SK-N-SH treated with all-trans-retinoic acid at 6 μM for 48 hours (cell line): ENCODE measurements around the gene ADCY5.

ENCODE experiments used
- ATAC-seq: fragments of 200-7000 bp; cut with Tn5 transposase; 3 replicates; pipeline ENCODE4 v1.9.1; 2020; ENCODE audit warnings: mild to moderate bottlenecking, moderate library complexity
- ARNTL ChIP-seq: fragments of 450-650 bp; formaldehyde crosslinking; IDR thresholded peaks from 2 replicates; pipeline ENCODE4 v1.5.0; 2020; ENCODE audit warnings: low read depth, mild to moderate bottlenecking, moderate library complexity, borderline replicate concordance
- BACH2 ChIP-seq: fragments of 250-450 bp; sonication (Bioruptor Pico); IDR thresholded peaks from 2 replicates; pipeline ENCODE4 v1.9.0; 2021; ENCODE audit warnings: mild to moderate bottlenecking, borderline replicate concordance
- CSDC2 ChIP-seq: fragments of 250-450 bp; sonication (Bioruptor Pico); IDR thresholded peaks from 2 replicates; pipeline ENCODE4 v1.5.0; 2020; ENCODE audit warnings: mild to moderate bottlenecking, moderate library complexity
- CSRNP3 ChIP-seq: fragments of 250-450 bp; sonication (Bioruptor Pico); IDR thresholded peaks from 2 replicates; pipeline ENCODE4 v1.5.1; 2021; ENCODE audit warnings: mild to moderate bottlenecking, moderate library complexity
- ESRRG ChIP-seq: fragments of 250-450 bp; sonication (Bioruptor Pico); IDR thresholded peaks from 2 replicates; pipeline ENCODE4 v1.6.1; 2021; ENCODE audit warnings: mild to moderate bottlenecking
- GLIS3 ChIP-seq: fragments of 250-450 bp; sonication (Bioruptor Pico); IDR thresholded peaks from 2 replicates; pipeline ENCODE4 v1.5.0; 2020; ENCODE audit warnings: mild to moderate bottlenecking, moderate library complexity
- ISL1 ChIP-seq: fragments of 250-450 bp; sonication (Bioruptor Pico); IDR thresholded peaks from 2 replicates; pipeline ENCODE4 v2.1.2; 2022; ENCODE audit warnings: mild to moderate bottlenecking, moderate library complexity
- OSR1 ChIP-seq: fragments of 250-450 bp; sonication (Bioruptor Pico); IDR thresholded peaks from 2 replicates; pipeline ENCODE4 v1.8.0; 2022; ENCODE audit warnings: moderate library complexity, mild to moderate bottlenecking, inconsistent platforms
- PATZ1 ChIP-seq: fragments of 250-450 bp; sonication (Bioruptor Pico); IDR thresholded peaks from 2 replicates; pipeline ENCODE4 v1.8.0; 2020; ENCODE audit warnings: mild to moderate bottlenecking, moderate library complexity, borderline replicate concordance
- PPARA ChIP-seq: fragments of 250-450 bp; sonication (Bioruptor Pico); IDR thresholded peaks from 2 replicates; pipeline ENCODE4 v1.5.0; 2020; ENCODE audit warnings: mild to moderate bottlenecking, borderline replicate concordance
- SNAI2 ChIP-seq: fragments of 250-450 bp; sonication (Bioruptor Pico); IDR thresholded peaks from 2 replicates; pipeline ENCODE4 v1.5.0; 2020; ENCODE audit warnings: mild to moderate bottlenecking, moderate library complexity
- TCF4 ChIP-seq: fragments of 250-450 bp; sonication (Bioruptor Pico); IDR thresholded peaks from 2 replicates; pipeline ENCODE4 v1.8.0; 2021; ENCODE audit warnings: mild to moderate bottlenecking, moderate library complexity, borderline replicate concordance
- TOX ChIP-seq: fragments of 250-450 bp; sonication (Bioruptor Pico); IDR thresholded peaks from 2 replicates; pipeline ENCODE4 v1.8.0; 2021; ENCODE audit warnings: mild to moderate bottlenecking, moderate library complexity, borderline replicate concordance
- ZC3H10 ChIP-seq: fragments of 250-450 bp; sonication (Bioruptor Pico); IDR thresholded peaks from 2 replicates; pipeline ENCODE4 v1.5.1; 2021; ENCODE audit warnings: mild to moderate bottlenecking, moderate library complexity
- ZFP30 ChIP-seq: fragments of 450-650 bp; formaldehyde crosslinking; IDR thresholded peaks from 2 replicates; pipeline ENCODE4 v1.5.0; 2022; ENCODE audit warnings: mild to moderate bottlenecking, moderate library complexity
- ZNF565 ChIP-seq: fragments of 450-650 bp; formaldehyde crosslinking; conservative IDR thresholded peaks from 2 replicates; pipeline ENCODE4 v1.5.0; 2020; ENCODE audit warnings: low read depth, mild to moderate bottlenecking, moderate library complexity
- ZNF70 ChIP-seq: fragments of 450-650 bp; formaldehyde crosslinking; IDR thresholded peaks from 2 replicates; pipeline ENCODE4 v1.5.0; 2020; ENCODE audit warnings: mild to moderate bottlenecking, moderate library complexity
- ZNF8 ChIP-seq: fragments of 450-650 bp; formaldehyde crosslinking; IDR thresholded peaks from 2 replicates; pipeline ENCODE4 v1.5.0; 2020; ENCODE audit warnings: mild to moderate bottlenecking, moderate library complexity
- TF ChIP-seq, protein P1 (sequence below): fragments of 250-450 bp; sonication (Bioruptor Pico); IDR thresholded peaks from 2 replicates; pipeline ENCODE4 v1.5.1; 2020; ENCODE audit warnings: low read depth, mild to moderate bottlenecking, moderate library complexity
- TF ChIP-seq, protein P2 (sequence below): fragments of 250-450 bp; sonication (Bioruptor Pico); IDR thresholded peaks from 2 replicates; pipeline ENCODE4 v1.8.0; 2021; ENCODE audit warnings: low read depth, mild to moderate bottlenecking, moderate library complexity, borderline replicate concordance
- TF ChIP-seq, protein P3 (sequence below): fragments of 250-450 bp; sonication (Bioruptor Pico); IDR thresholded peaks from 2 replicates; pipeline ENCODE4 v1.5.0; 2020; ENCODE audit warnings: mild to moderate bottlenecking, moderate library complexity

ADCY5 gene

DNA sequence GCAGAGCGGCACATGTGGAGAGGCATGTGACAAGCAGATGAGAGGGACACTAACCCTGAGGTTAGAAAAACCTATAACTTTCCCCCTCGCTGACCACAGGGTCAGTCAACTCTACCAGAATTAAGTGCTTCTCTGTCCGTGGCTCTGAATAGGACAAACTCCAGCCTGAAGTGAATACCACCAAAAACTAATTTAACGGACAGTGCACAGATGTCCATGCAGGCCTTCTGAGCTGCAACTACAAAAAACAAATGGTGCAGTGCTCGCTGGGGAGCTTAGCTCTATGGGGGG, 59.3 kb downstream of the ADCY5 start (continued):
- TF ChIP-seq BACH2 (CRISPR knock-in tag) (no peak), ARNTL (CRISPR knock-in tag) (no peak), GLIS3 (CRISPR knock-in tag) (no peak), SNAI2 (no peak), CSDC2 (CRISPR knock-in tag) (no peak), CSRNP3 (CRISPR knock-in tag) (no peak)

GRCh38 chr3:123388811-123389627, 59.9 kb downstream of the ADCY5 start:
- no peak for ATAC-seq
- no peak for TF ChIP-seq CSRNP3 (CRISPR knock-in tag)
- TF ChIP-seq, protein P1, sequence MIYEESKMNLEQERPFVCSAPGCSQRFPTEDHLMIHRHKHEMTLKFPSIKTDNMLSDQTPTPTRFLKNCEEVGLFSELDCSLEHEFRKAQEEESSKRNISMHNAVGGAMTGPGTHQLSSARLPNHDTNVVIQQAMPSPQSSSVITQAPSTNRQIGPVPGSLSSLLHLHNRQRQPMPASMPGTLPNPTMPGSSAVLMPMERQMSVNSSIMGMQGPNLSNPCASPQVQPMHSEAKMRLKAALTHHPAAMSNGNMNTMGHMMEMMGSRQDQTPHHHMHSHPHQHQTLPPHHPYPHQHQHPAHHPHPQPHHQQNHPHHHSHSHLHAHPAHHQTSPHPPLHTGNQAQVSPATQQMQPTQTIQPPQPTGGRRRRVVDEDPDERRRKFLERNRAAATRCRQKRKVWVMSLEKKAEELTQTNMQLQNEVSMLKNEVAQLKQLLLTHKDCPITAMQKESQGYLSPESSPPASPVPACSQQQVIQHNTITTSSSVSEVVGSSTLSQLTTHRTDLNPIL: no peak
- TF ChIP-seq, protein P2, sequence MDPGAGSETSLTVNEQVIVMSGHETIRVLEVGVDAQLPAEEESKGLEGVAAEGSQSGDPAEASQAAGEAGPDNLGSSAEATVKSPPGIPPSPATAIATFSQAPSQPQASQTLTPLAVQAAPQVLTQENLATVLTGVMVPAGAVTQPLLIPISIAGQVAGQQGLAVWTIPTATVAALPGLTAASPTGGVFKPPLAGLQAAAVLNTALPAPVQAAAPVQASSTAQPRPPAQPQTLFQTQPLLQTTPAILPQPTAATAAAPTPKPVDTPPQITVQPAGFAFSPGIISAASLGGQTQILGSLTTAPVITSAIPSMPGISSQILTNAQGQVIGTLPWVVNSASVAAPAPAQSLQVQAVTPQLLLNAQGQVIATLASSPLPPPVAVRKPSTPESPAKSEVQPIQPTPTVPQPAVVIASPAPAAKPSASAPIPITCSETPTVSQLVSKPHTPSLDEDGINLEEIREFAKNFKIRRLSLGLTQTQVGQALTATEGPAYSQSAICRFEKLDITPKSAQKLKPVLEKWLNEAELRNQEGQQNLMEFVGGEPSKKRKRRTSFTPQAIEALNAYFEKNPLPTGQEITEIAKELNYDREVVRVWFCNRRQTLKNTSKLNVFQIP (CRISPR knock-in tag): no peak
- TF ChIP-seq ZC3H10 (CRISPR knock-in tag): no peak
- TF ChIP-seq GLIS3 (CRISPR knock-in tag): no peak
- TF ChIP-seq TCF4: no peak
- TF ChIP-seq ZFP30 (CRISPR knock-in tag): no peak
- TF ChIP-seq ZNF70 (CRISPR knock-in tag): no peak
- no peak for TF ChIP-seq ZNF565
- no peak for TF ChIP-seq ISL1 (CRISPR knock-in tag)
- TF ChIP-seq PPARA (CRISPR knock-in tag): no peak
- no peak for TF ChIP-seq OSR1
- TF ChIP-seq ZNF8: no peak
- no peak for TF ChIP-seq ESRRG (CRISPR knock-in tag)
- no peak for TF ChIP-seq ARNTL (CRISPR knock-in tag)
- no peak for TF ChIP-seq BACH2 (CRISPR knock-in tag)
- TF ChIP-seq TOX: no peak

DNA sequence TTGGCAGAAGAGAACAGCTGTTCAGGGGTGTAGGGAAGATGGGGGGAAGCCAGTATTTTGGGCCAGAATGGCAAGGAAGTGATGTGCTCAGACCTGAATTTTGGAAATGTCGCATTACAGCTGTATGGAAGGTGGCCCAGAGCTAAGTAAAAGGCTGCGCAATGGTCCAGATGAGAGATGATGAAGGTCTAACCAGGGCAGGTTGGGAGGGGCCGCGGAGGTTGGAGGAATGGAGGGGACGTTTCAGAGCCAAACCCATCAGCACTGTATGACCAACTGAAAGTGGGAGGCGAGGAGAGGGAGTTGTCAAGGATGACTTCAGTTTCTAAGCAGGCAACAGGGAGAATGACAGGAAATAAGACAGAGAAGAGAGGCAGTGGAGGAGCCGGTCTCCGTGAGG, 60.8 kb downstream of the ADCY5 start:
- no peak for ATAC-seq
- TF ChIP-seq PATZ1: no peak
- TF ChIP-seq, protein P3, sequence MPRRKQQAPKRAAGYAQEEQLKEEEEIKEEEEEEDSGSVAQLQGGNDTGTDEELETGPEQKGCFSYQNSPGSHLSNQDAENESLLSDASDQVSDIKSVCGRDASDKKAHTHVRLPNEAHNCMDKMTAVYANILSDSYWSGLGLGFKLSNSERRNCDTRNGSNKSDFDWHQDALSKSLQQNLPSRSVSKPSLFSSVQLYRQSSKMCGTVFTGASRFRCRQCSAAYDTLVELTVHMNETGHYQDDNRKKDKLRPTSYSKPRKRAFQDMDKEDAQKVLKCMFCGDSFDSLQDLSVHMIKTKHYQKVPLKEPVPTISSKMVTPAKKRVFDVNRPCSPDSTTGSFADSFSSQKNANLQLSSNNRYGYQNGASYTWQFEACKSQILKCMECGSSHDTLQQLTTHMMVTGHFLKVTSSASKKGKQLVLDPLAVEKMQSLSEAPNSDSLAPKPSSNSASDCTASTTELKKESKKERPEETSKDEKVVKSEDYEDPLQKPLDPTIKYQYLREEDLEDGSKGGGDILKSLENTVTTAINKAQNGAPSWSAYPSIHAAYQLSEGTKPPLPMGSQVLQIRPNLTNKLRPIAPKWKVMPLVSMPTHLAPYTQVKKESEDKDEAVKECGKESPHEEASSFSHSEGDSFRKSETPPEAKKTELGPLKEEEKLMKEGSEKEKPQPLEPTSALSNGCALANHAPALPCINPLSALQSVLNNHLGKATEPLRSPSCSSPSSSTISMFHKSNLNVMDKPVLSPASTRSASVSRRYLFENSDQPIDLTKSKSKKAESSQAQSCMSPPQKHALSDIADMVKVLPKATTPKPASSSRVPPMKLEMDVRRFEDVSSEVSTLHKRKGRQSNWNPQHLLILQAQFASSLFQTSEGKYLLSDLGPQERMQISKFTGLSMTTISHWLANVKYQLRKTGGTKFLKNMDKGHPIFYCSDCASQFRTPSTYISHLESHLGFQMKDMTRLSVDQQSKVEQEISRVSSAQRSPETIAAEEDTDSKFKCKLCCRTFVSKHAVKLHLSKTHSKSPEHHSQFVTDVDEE (CRISPR knock-in tag): no peak
- TF ChIP-seq ZNF8: no peak
- TF ChIP-seq SNAI2: no peak
- TF ChIP-seq ESRRG (CRISPR knock-in tag): no peak
- no peak for TF ChIP-seq ZFP30 (CRISPR knock-in tag)
- no peak for TF ChIP-seq CSRNP3 (CRISPR knock-in tag)
- TF ChIP-seq GLIS3 (CRISPR knock-in tag): no peak
- no peak for TF ChIP-seq ISL1 (CRISPR knock-in tag)
- TF ChIP-seq BACH2 (CRISPR knock-in tag): no peak
- no peak for TF ChIP-seq TCF4
- no peak for TF ChIP-seq ZNF565
- TF ChIP-seq TOX: no peak
